T-helper 22 cell (primary cell): ENCODE results near the gene RPL35A.
"Not testable (repeated sequence)": the region's sequence is repeated elsewhere in the genome, so short reads cannot be mapped to it uniquely, and the experiment has no call there.

Experiments
- DNase-seq: peaks from one replicate; pipeline ENCODE4 v3.0.0-alpha.2; 2020; ENCODE audit warnings: low read depth

Gene RPL35A

DNA sequence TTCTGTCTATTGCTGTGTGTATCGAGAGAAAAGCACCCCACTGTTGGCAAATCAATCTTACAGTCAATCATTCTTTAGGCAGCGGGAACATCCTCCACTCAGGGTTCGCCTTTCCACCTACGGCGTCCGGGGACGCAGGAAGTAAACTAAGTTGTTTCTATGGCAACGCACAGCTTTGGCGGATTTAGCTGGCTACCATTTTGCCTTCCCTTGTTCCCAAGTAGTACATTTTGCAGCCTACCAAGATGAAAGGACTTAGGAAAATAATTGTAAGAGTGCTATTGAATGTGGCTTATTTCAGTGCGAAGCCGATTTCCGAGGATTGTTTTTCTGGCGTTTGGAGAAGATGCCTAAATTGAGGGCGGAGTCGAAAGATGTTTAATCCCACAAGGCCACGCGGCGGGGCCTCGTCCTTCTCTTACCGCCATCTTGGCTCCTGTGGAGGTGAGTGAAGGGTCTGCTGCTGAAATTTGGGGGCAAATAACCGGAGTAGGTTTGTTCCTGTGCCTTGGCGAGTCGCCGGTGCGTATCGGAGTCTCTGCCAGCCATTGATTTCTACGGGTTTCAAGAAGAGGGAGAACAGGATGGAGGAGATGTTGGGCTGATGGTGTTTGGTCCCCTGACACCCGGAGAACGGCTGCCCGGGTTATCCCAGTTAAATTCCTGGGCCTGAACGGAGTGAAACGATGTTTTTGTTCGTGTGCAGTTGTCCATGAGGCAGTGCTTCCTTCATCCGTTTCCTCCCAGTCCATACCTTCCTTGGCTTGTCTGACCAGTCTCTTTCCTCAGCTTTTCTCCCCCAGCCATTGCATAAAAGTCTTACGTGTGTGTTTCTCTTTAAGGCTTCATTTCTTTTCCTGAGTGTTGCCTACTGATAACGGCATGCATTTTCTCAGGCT, at the start of gene RPL35A:
Gene RPL35A, plus strand, starts transcription at position 413 of the 899 bp plus-strand sequence. CDS start 778 bp downstream, outside the sequence.
- DNase-seq, result peak; percentile 71

DNA sequence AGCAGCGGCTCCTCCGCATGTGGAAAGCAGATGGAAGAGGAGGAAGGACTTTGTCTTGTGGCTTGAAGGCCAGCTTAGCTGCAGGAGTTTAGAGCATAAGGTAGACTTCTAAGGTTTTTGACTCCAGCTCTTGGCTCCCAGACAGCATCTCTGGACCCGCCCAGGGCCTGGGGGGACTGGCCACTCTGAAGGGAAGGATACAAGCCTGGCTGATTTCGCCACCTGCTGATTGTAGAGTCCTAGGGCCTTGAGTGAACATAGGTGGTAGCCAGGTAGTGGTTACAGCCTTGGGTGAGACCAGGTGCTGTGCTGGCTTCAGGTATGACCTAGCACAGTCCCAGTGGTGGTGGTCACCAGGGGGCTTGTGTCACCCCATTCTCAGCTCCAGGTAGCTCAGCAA, 48.4 kb upstream of the RPL35A start:
- no peak for DNase-seq

DNA sequence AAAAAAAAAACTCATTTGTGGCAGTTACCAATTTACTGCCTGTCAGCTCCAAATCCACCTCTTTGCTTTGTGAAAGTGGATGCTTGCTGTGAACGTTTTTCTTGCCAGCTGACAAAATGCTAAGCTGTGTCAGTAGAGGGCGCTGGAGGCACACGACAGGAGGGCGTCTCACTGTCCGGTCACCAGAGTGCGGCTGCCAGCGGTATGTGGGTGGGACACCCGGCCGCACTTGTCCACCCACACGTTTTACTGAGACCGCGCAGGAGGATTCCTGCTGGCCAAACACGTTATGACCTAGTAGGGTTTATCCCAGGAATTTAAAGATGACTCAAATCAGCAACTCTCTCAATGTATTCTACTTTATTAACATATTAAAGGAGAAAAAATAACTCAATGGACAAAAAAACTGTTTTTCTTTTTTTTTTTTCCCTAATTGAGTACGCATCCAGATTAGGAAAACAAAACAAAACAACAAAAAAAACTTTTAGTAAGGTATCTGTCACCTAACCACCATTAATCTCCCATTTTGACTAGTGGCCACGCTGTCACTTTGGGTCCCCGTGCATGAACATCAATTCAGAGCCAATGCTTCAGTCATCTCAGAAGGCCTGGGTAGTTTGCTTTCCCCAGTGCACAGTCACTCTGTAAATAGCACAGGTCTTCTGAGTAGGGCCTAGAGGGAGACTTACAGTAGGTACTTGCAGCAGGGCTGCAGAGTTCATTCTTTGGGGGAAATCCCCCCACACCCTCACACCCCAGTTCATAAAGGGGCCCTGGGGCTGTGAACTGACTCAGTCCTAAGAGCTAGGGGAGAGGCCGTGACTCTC, 43.8 kb upstream of the RPL35A start:
- peak; percentile 37 for DNase-seq

DNA sequence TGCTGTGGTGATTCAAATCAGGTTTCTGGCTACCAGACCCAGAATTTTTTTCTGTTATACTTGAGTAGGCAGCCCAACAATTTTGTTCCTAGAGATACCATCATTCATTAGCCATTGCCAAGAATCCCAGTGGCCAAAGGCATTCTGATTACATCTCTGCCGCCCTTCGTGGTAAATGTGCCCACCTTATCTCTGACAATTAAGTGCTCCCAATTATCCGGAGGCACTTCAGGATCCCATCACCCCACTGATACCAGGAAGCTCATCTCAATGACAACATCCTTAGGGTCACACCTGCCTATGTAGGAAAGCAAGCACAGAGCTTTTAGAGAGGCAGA, 43.2 kb upstream of the RPL35A start:
- DNase-seq, result no peak

DNA sequence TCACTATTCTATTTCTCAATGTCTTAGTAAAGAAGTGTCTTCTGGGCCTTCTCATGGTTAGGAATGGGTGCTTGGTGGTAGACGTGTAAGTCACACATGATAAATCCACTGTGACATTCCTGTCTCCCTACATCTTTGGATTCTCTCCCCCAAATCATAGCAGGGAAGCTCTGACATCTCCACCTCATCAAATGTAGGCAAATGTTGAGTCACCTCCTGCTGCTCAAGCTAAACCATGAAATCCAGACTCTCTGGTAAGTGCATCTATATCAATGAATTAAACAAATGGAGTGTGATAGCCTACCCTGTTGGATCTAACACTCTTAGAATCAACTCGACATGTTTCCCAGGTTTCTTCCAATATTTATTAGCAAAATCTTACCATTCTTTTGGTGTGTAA, 42.8 kb upstream of the RPL35A start:
- no peak for DNase-seq

DNA sequence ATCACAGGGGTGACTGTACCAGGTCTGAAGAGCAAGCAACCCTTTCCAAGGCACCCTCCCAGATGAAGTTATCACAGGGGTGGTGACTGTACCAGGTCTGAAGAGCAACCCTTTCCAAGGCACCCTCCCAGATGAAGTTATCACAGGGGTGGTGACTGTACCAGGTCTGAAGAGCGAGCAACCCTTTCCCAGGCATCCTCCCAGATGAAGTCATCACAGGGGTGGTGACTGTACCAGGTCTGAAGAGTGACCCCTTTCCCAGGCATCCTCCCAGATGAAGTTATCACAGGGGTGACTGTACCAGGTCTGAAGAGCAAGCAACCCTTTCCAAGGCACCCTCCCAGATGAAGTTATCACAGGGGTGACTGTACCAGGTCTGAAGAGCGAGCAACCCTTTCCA, 41.4 kb upstream of the RPL35A start:
- not testable (repeated sequence) for DNase-seq

DNA sequence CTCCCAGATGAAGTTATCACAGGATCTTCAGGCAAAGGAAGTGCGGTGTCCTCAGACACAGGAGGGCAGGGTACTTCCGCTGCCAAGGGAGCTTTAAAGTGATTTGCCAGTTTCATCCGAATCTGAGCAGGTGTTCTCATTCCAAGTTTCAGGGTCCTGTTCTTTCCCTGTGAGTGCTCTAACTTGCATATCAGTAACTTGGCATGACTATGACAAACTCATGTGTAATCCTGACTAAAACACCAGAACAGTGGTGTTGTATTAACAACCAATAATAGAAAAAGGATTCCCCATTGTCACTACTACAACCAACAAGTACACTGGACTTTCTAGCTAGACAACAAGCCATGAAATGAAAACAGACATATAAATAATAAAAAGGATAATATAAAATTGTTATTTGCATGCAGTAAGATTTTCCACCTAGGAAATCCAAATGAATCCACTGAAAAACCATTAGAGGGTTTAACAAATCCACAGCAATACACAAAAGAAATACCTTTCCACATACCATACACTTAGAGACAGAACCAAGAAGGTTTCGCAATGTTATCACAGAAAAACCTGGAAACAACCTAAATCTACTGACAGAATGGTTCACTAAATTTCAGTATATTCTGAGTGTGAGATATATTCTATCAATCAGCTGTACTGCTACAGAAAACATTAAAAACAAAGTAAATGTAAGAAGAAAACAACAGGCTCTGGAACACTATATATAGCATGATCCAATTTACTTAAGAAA, 40.9 kb upstream of the RPL35A start:
- no peak for DNase-seq

DNA sequence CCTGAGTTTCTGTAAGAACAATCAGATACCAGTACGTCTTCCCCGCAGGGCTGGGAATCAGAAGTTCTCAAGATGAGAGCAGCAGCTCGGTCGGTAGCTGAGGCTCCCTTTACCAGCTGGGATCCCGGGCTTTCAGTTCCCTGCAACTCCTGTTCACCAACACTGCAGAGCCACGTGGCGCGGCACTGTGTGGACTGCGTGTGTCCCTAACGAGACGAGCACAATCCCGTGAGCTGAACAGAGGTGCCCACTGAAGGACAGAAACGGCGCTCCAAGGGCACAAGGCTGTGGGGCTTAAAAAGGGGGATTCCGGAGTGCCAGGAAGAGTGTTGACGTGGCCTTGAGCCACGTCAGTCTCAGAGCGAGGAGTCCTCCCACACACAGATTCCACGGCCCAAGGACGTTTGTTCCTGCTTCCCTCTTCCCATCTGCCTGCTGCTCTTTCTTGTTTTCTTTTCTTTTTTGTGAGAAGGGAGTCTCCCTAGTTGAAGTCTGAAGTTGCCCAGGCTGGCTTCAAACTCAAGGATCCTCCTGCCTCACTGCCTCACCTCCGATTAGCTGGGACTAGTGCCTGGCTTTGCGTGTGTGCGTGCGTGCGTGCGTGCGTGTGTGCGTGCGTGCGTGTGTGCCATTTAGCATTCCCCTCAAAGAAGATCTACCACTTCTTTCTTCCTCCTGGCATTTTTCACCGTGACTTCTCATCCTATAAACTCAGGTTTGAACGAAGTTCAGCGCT, 37.1 kb upstream of the RPL35A start:
- no peak for DNase-seq

DNA sequence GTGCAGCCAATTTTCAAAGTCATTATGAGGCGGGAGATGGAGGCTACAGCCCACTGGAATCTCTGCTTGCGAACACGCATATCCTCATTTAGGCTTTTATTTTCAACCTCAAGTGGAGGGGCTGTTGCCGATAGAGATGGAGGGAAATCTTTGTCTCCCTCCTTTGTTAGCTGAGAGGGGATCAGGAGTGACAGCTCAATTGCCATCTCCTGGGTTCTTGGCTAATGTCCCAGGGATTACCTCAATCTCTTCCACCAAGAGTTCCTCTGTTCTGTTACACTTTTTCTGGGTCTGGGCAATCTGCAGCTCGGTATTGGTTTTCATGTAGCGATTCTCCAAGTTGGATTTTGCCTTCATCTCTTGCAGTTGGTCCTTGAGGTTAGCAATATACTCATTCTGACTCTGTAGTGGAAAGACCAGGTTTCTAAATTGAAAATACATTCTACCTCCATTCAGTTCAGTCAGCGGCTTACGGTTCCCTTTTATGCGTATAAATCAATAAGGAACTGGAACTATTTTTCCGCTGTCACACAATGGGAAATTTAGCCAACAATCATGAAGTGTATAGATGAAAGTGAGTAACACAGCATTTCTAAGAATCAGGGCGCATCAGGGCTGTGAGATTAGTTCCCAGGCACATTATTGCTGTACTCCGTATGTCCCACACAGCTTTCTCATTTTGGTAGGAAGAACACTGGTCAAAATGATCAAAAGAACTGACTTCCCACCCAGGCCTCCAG, 36.2 kb upstream of the RPL35A start:
- DNase-seq, result no peak

DNA sequence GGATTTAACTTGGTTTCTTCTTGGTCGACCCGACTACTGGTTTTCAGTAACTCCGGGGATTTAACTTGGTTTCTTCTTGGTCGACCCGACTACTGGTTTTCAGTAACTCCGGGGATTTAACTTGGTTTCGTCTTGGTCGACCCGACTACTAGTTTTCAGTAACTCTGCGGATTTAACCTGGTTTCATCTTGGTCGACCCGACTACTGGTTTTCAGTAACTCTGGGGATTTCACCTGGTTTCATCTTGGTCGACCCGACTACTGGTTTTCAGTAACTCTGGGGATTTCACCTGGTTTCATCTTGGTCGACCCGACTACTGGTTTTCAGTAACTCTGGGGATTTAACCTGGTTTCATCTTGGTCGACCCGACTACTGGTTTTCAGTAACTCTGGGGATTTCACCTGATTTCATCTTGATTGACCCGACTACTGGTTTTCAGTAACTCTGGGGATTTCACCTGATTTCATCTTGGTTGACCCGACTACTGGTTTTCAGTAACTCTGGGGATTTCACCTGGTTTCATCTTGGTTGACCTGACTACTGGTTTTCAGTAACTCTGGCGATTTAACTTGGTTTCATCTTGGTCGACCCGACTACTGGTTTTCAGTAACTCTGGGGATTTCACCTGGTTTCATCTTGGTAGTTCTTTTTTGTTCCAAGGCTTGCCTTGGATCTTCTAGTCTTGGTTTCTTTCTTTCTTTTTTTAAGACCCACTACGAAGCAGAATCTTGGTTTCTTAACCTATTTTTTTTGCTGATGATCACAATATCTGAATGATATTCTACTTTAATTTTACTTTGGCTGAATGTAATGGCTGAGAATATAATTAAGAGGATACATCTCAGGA, 28.3 kb upstream of the RPL35A start:
- DNase-seq, result not testable (repeated sequence)

DNA sequence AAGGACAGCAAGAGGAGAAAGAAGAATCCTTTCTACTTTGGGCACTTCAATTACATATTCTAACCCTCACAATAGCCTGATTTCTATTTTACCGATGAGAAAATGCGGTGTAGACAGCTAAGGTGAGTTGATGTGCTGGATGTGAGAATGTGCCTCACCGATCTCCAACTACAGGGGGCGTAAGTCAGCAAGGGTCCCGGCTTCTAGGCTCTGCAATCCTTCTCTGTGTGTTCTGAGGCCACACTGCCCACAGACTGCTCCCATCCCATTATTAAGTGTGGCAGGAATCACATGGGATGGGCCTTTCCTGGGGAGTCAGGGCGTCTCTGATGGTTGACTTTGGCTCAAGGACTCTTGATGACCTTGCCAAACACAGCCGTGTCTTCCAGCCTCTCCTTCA, 23.6 kb upstream of the RPL35A start:
- no peak for DNase-seq

DNA sequence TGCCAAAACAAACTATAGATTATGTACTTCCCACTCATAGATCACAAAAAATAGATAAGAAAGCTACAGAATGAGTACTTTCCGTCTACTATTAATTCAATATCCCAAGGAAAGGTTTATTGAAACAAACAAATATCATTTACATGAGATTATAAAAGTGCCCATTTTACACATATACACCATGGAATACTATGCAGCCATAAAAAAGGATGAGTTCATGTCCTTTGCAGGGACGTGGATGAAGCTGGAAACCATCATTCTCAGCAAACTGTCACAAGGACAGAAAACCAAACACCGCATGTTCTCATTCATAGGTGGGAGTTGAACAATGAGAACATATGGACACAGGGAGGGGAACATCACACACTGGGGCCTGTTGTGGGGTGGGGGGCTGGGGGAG, 22.4 kb upstream of the RPL35A start:
- DNase-seq, result not testable (repeated sequence)

DNA sequence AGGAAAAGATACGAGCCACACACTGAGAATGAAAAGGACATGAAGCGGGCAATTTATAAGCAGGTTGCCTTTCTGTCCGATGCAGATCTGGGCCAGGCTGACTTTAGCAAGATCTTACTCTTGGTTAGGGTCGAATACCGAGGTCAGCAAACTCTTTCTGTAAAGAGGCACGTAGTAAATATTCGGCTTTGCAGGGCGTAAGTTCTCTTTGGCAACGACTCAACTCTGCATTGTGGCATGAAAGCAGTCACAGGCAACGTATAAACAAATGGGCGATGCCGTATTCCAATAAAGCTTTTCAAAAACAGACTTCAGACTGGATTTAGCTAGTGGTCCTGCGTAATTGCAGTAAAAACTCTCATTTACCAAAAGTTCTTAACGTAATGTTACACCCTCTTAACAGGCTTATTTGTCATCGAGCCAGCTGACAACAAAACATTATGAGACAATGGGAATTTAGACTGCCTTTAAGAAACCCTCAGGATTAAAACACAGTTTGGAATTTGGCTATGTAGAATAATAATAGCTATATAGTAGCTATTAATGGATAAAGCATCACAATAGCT, 13.1 kb upstream of the RPL35A start:
- no peak for DNase-seq

DNA sequence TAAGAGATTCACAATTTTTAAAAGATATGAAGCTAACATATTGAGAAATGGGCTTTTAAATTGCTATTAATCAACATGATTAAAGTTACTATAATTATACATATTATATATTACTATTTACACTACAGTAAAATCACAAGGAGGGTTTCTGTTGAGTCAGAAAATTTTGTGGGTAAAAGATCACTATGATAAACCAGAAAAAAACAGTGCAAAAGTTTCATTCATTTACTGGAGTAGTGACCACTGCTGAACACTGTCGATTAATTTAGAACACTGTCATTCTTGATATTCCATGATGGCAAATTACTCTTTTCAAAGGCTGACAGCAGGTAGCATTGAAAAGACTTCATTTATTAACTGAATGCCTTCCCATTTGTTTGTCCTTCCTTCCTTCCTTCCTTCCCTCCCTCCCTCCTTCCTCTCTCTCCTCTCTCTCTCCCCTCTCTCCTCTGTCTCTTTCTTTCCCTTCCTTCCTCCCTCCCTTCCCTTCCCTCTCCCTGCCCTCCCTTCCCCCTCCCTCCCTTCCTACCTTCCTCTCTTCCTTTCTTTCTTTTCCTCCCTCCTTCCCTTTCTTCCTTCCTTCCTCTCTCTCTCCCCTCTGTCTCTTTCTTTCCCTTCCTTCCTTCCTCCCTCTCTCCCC, 9.1 kb upstream of the RPL35A start:
- DNase-seq, result no peak

DNA sequence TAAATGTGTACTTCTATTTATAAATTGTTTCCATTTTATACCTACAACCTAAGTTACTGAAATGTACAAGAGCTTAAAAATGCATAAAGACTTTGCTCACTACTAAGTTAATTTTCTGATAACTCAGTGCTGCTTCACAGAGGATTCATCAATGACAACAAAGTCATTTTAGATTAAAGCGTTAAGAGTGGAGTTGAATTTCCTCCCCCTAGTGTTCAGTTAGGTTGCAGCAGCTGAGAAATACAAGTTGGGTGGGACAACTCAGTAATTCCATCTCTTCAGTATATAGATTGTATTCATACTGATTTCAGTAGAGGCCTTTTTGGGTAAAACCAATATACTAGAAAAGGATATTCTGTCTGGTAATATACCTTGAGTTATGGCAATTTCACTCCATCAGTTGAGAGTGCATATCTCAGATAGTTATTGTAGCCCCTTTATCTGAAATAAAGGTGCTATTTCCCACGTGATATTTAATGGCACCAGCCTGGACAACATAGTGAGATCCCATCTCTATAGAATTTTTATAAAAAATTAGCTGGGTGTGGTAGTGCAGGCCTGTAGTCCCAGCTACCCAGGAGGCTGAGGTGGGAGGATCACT, 6.9 kb upstream of the RPL35A start:
- DNase-seq, result no peak

DNA sequence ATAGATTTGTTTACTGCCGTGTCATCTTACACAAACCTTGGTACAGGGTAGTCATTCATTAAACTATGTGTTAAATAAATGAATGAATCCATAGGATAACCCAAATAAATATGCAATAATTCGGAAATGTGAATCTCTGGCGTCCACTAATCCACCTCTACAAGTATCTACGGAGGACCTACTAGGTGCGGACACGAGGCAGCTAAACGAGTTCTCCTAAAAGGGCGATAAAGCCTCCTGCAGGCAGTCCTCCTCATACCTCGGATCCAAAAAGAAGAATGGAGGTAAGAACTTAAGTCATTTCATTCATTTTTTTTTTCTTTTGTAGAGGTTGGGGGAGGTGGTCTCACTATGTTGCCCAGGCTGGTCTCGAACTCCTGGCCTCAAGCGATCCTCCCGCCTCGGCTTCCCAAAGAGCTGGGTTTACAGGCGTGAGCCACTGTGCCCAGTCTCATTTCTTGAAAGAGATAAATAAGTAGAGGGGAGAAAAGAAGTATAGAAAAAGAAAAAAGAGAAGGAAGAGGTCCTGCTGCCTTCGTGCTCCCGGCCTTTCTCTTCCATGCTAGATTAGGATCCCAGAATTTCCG, 706 bp upstream of the RPL35A start:
- DNase-seq, result no peak

DNA sequence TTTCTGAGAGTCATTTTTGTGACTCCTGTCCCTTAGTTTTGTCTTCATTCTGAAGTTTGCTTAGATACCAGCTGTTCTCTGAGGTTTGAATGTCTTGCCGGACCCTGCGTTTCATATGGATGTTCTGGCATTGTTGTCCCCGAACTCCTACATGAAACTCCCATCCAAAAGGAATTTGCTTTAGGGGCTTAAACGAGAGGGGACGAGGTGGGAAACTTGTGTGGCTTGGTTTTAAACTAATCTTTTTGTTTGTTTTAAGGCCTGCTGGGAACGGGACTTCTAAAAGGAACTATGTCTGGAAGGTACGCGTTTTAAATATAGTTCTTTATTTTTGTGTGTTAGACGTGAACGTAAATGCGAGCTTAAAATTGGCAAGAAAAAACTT, 679 bp downstream of the RPL35A start:
- no peak for DNase-seq

DNA sequence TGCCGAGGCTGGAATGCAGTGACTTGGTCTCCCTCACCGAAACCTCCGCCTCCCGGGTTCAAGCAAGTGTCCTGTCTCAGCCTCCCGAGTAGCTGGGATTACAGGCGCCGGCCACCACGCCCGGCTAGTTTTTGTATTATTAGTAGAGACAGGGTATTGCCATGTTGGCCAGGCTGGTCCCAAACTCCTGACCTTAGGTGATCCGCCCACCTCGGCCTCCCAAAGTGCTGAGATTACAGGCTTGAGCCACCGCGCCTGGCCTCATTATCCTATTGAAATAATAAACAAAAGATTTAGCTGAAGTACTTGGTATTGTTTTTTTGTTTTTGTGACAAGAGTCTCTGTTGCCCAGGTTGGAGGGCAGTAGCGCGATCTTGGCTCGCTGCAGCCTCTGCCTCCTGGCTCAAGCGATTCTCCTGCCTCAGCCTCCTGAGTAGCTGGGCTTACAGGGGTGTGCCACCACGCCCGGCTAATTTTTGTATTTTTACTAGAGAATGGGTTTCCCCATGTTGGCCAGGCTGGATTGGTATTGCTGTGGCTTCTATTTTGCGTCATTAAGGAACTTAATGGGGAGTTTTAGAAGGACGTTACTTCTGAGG, 1.5 kb downstream of the RPL35A start:
- DNase-seq, result no peak
